Measurements from ENCODE around the gene DNAH14.
"Not testable (repeated sequence)": the region's sequence is repeated elsewhere in the genome, so short reads cannot be mapped to it uniquely, and the experiment has no call there.

- TF ChIP-seq CTCF (tag by site-specific recombination; IDR thresholded peaks at IDR 0.05); ZNF530 (tag by site-specific recombination; IDR thresholded peaks at IDR 0.05; ENCODE audit: low read depth); ZBTB6 (tag by site-specific recombination; IDR thresholded peaks at IDR 0.05); ZBTB11 (tag by site-specific recombination; conservative IDR thresholded peaks at IDR 0.05; ENCODE audit: low read depth); ZNF449 (tag by site-specific recombination; IDR thresholded peaks at IDR 0.05); REST (tag by site-specific recombination; IDR thresholded peaks at IDR 0.05); ZNF24 (tag by site-specific recombination; IDR thresholded peaks at IDR 0.05); REPIN1 (tag by site-specific recombination; IDR thresholded peaks at IDR 0.05; ENCODE audit: low read depth); ZNF704 (tag by site-specific recombination; IDR thresholded peaks at IDR 0.05); ZNF184 (tag by site-specific recombination; IDR thresholded peaks at IDR 0.05); TRIM28 (IDR thresholded peaks at IDR 0.05; ENCODE audit: borderline replicate concordance, low read length); PBX3 (CRISPR knock-in tag; IDR thresholded peaks at IDR 0.05); ZNF175 (tag by site-specific recombination; IDR thresholded peaks at IDR 0.05); ZSCAN30 (tag by site-specific recombination; IDR thresholded peaks at IDR 0.05): not testable (repeated sequence)
Measured at GRCh38 chr1:225008050-225008449, 78.6 kb downstream of the DNAH14 start.
